ENCODE measurements around the gene MARCO. TPM values are rescaled to one million over a fixed set of nuclear protein-coding genes. Genes with fewer than 3 reads are reported as not detected.

The MARCO gene
- total RNA-seq, 4 donors from 2014 or later: 3.3 to 8.2 (median 4.0) TPM

GRCh38 chr2:118936306-118936705, 5.7 kb upstream of the MARCO start:
- no peak for DNase-seq
- Histone ChIP-seq H3K4me3 (no peak overlapping the region), H3K4me1 (no peaks in the 10 kb centered on the region), H3K27me3 (no peaks in the 10 kb centered on the region), H3K27ac (no peak overlapping the region), H3K9me3 (peaks cover 0 to 8% (median 0%) of the 10 kb centered on the region in 4 donors), H3K36me3 (no peaks in the 10 kb centered on the region)
- TF ChIP-seq, protein P1, sequence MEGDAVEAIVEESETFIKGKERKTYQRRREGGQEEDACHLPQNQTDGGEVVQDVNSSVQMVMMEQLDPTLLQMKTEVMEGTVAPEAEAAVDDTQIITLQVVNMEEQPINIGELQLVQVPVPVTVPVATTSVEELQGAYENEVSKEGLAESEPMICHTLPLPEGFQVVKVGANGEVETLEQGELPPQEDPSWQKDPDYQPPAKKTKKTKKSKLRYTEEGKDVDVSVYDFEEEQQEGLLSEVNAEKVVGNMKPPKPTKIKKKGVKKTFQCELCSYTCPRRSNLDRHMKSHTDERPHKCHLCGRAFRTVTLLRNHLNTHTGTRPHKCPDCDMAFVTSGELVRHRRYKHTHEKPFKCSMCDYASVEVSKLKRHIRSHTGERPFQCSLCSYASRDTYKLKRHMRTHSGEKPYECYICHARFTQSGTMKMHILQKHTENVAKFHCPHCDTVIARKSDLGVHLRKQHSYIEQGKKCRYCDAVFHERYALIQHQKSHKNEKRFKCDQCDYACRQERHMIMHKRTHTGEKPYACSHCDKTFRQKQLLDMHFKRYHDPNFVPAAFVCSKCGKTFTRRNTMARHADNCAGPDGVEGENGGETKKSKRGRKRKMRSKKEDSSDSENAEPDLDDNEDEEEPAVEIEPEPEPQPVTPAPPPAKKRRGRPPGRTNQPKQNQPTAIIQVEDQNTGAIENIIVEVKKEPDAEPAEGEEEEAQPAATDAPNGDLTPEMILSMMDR (IDR thresholded peaks at IDR 0.05): no peak
- no peak for TF ChIP-seq POLR2A (IDR thresholded peaks at IDR 0.05)

GRCh38 chr2:118936936-118937335, 5.1 kb upstream of the MARCO start:
- Histone ChIP-seq H3K4me1 (no peaks in the 10 kb centered on the region), H3K27me3 (no peaks in the 10 kb centered on the region), H3K9me3 (peaks cover 0 to 5% (median 0%) of the 10 kb centered on the region in 4 donors), H3K36me3 (no peaks in the 10 kb centered on the region), H3K4me3 (no peak overlapping the region), H3K27ac (no peak overlapping the region)
- TF ChIP-seq, protein P1 (IDR thresholded peaks at IDR 0.05): no peak
- DNase-seq: no peak

- TF ChIP-seq, protein P1 (IDR thresholded peaks at IDR 0.05): no peak
- no peak for TF ChIP-seq POLR2A (IDR thresholded peaks at IDR 0.05)
- Histone ChIP-seq H3K27ac (no peak overlapping the region), H3K36me3 (no peaks in the 10 kb centered on the region), H3K9me3 (peaks cover 0 to 3% (median 0%) of the 10 kb centered on the region in 4 donors), H3K4me3 (no peak overlapping the region), H3K27me3 (no peaks in the 10 kb centered on the region), H3K4me1 (no peaks in the 10 kb centered on the region)
- no peak for DNase-seq
These were observed 4.2 kb upstream of the MARCO start for GRCh38 chr2:118937817-118938216.

DNA sequence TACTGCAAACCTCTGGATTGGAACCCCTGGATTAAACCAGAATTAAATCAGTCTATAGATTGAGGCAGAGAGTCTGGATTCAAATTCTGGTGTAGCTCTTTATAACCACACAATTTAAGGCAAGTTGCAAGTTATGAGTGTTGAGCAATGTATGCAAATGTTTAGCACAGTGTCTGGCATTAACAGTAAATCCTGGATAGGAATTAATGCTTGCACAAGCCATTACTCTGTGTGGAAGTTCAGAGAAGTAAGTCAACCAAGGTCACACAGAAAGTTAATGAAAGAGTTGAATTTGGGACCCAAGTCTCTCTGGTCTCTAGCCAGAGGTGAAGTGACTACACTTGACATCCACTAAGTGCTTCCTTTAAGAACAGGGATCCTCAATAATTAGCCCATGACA, 2.0 kb upstream of the MARCO start:
- Histone ChIP-seq H3K27ac (no peak overlapping the region), H3K27me3 (no peaks in the 10 kb centered on the region), H3K36me3 (no peaks in the 10 kb centered on the region), H3K4me3 (no peak overlapping the region), H3K4me1 (no peaks in the 10 kb centered on the region), H3K9me3 (no peaks in the 10 kb centered on the region)
- DNase-seq: no peak
- TF ChIP-seq POLR2A (IDR thresholded peaks at IDR 0.05): no peak
- TF ChIP-seq, protein P1 (IDR thresholded peaks at IDR 0.05): no peak

- H3K4me3 ChIP-seq: no peak overlapping the region
- peak in 1 of 3 donors; percentile 53 for DNase-seq
- no peaks in the 10 kb centered on the region for H3K36me3 ChIP-seq
- no peak for TF ChIP-seq POLR2A (IDR thresholded peaks at IDR 0.05)
- no peak overlapping the region for H3K27ac ChIP-seq
- no peaks in the 10 kb centered on the region for H3K9me3 ChIP-seq
- no peaks in the 10 kb centered on the region for H3K27me3 ChIP-seq
- no peaks in the 10 kb centered on the region for H3K4me1 ChIP-seq
These were observed 1.4 kb upstream of the MARCO start for GRCh38 chr2:118940486-118941120.

GRCh38 chr2:118943286-118943685, 1.3 kb downstream of the MARCO start:
- Histone ChIP-seq H3K36me3 (no peaks in the 10 kb centered on the region), H3K4me1 (no peaks in the 10 kb centered on the region), H3K27ac (no peak overlapping the region), H3K27me3 (no peaks in the 10 kb centered on the region), H3K4me3 (no peak overlapping the region), H3K9me3 (no peaks in the 10 kb centered on the region)
- no peak for DNase-seq
- TF ChIP-seq, protein P1 (IDR thresholded peaks at IDR 0.05): no peak
- TF ChIP-seq POLR2A (IDR thresholded peaks at IDR 0.05): no peak
